WERI-Rb-1 (cell line): ENCODE measurements around the gene TRIM52.
A peak's percentile ranks its signal among the peaks of the same experiment; 100 is the strongest.

ENCODE experiments used
- DNase-seq: peaks from one replicate; pipeline ENCODE4 v3.0.0-alpha.2; 2020
- H3K27ac ChIP-seq: fragments of 250-450 bp; sonication (Bioruptor Pico); 2 replicates; pipeline ENCODE4 v1.5.1; 2020; ENCODE audit warnings: mild to moderate bottlenecking, moderate library complexity
- H3K27me3 ChIP-seq: fragments of 250-450 bp; sonication (Bioruptor Pico); 2 replicates; pipeline ENCODE4 v1.5.1; 2021; ENCODE audit warnings: mild to moderate bottlenecking, low read depth, moderate library complexity; ENCODE audit not compliant: insufficient read depth, severe bottlenecking
- H3K36me3 ChIP-seq: fragments of 250-450 bp; sonication (Bioruptor Pico); 2 replicates; pipeline ENCODE4 v1.5.1; 2020; ENCODE audit warnings: mild to moderate bottlenecking, moderate library complexity
- H3K4me3 ChIP-seq: 2 replicates; pipeline ENCODE4 v1.5.1; 2011; ENCODE audit warnings: low read depth, mild to moderate bottlenecking, control low read depth, low read length
- H3K9me3 ChIP-seq: fragments of 250-450 bp; sonication (Bioruptor Pico); 2 replicates; pipeline ENCODE4 v1.5.1; 2021; ENCODE audit warnings: mild to moderate bottlenecking, moderate library complexity; ENCODE audit not compliant: severe bottlenecking
- TF ChIP-seq, protein P1 (sequence below): IDR thresholded peaks from 2 replicates; pipeline ENCODE4 v1.5.1; 2011; ENCODE audit warnings: low read depth, mild to moderate bottlenecking, control low read depth, inconsistent platforms, low read length

Gene TRIM52

DNA sequence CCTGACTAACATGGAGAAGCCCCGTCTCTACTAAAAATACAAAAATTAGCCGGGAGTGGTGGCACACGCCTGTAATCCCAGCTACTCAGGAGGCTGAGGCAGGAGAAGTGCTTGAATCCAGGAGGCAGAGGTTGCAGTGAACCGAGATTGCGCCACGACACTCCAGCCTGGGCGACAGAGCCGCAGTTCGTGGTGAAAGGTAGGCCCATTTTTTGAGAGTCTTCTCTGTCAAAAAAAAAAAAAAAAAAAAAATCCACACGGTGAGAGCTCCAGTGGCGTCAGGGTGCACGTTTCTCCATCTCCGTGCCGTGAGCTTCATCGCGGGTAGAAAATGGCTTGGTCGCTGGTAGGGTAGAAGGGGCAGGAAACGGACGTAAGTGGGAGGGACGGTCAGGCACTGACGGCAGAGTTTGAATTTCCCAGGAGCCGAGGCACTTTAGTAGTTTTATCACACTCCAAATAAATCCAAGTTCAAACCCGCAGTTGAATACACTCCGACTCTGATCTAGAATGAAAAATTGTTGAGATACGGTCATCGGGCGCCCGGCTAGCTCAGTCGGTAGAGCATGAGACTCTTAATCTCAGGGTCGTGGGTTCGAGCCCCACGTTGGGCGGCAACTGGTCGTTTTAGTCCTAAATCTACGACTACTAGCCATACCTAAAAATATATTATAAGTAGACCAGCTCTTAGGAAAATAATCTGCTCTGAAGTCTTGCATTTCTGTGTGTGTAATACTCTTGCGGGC lies 53.6 kb downstream of the TRIM52 start:
- TF ChIP-seq, protein P1, sequence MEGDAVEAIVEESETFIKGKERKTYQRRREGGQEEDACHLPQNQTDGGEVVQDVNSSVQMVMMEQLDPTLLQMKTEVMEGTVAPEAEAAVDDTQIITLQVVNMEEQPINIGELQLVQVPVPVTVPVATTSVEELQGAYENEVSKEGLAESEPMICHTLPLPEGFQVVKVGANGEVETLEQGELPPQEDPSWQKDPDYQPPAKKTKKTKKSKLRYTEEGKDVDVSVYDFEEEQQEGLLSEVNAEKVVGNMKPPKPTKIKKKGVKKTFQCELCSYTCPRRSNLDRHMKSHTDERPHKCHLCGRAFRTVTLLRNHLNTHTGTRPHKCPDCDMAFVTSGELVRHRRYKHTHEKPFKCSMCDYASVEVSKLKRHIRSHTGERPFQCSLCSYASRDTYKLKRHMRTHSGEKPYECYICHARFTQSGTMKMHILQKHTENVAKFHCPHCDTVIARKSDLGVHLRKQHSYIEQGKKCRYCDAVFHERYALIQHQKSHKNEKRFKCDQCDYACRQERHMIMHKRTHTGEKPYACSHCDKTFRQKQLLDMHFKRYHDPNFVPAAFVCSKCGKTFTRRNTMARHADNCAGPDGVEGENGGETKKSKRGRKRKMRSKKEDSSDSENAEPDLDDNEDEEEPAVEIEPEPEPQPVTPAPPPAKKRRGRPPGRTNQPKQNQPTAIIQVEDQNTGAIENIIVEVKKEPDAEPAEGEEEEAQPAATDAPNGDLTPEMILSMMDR: no peak

DNA sequence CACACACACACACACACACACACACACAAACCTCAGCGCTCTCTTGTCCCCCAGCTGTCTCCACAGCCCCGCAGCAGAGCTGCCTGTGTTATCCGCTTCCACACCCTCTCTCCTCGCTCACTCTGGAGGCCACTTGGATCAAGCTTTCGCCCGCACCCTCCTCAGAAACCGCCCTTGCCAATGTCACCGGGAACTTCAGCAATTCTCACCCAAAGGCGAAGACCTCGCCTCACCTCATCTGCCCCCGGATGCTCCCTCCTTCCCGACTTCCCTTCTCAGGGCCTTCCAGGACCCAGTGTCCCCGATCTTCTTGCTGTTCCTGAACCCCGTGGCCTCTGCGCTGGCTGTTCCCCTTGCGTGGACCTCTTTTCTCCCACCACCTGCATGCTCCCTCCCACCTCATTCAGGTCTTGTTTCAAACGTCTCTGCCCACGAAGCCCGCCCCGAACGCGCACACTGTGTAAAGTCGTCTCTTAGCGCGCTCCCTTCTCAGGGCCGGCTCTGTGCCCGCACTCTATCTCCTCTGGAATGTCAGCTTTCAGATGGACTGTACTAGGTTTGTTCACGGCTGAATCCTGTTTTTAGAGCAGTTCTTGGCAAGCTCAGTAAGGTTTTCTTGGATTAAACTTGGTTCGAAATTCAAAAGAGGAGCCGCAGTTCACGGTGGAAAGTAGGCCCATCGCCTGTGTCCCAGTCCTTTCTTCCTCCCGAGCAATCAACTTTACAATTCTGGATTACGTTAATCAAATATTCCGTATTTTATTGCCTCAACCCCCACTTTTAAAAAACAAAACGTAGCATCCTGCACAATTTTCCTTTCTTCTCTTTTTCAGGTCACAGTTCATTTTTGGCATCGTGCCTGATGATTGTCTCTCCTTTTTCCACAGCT lies 54.9 kb downstream of the TRIM52 start:
- Histone ChIP-seq H3K36me3 (no peaks in the 10 kb centered on the region), H3K27me3 (peaks cover 15% of the 10 kb centered on the region), H3K9me3 (no peaks in the 10 kb centered on the region), H3K27ac (no peak overlapping the region), H3K4me3 (peak overlapping the region; percentile 44)
- TF ChIP-seq, protein P1: no peak
- DNase-seq: no peak

More for the DNA sequence above, 53.6 kb downstream of the TRIM52 start:
- DNase-seq: peak; percentile 62
- Histone ChIP-seq H3K9me3 (no peaks in the 10 kb centered on the region), H3K4me3 (peak overlapping the region; percentile 69), H3K27me3 (peaks cover 15% of the 10 kb centered on the region), H3K36me3 (no peaks in the 10 kb centered on the region), H3K27ac (peak overlapping the region; percentile 19; the same call in 1 of the 2 replicates)
